HepG2 (cell line): ENCODE results near the gene ZNF121. TPM values are rescaled to one million over a fixed set of nuclear protein-coding genes. Genes with fewer than 3 reads are reported as not detected.
A peak's percentile ranks its signal among the peaks of the same experiment; 100 is the strongest.

Experiments
- CBFB ChIP-seq: sonication (generic); formaldehyde crosslinking; IDR thresholded peaks from 2 replicates; pipeline ENCODE4 v1.4.0; 2020; ENCODE audit warnings: missing genetic modification reagents
- CC2D1A ChIP-seq: sonication (generic); formaldehyde crosslinking; IDR thresholded peaks from 2 replicates; pipeline ENCODE4 v1.8.1; 2023; ENCODE audit warnings: mild to moderate bottlenecking, missing genetic modification reagents
- ETV5 ChIP-seq: IDR thresholded peaks from 2 replicates; pipeline ENCODE4 v1.6.1; 2018; ENCODE audit warnings: missing biosample characterization, missing genetic modification reagents, inconsistent platforms, borderline replicate concordance
- GATA4 ChIP-seq: sonication (generic); IDR thresholded peaks from 2 replicates; pipeline ENCODE4 v1.6.1; 2016; ENCODE audit warnings: antibody characterized with exemption, low read depth, borderline replicate concordance
- GATAD1 ChIP-seq: IDR thresholded peaks from 2 replicates; pipeline ENCODE4 v1.6.1; 2016; ENCODE audit warnings: missing genetic modification reagents, missing compliant biosample characterization
- IRX3 ChIP-seq: sonication (generic); formaldehyde crosslinking; IDR thresholded peaks from 2 replicates; pipeline ENCODE4 v1.8.1; 2023; ENCODE audit warnings: mild to moderate bottlenecking, low read depth, missing genetic modification reagents, borderline replicate concordance
- KLF13 ChIP-seq: sonication (generic); formaldehyde crosslinking; IDR thresholded peaks from 2 replicates; pipeline ENCODE4 v1.4.0; 2020; ENCODE audit warnings: mild to moderate bottlenecking, missing genetic modification reagents
- MTA1 ChIP-seq: sonication (generic); formaldehyde crosslinking; IDR thresholded peaks from 2 replicates; pipeline ENCODE4 v1.4.0; 2020; ENCODE audit warnings: missing genetic modification reagents, mild to moderate bottlenecking, borderline replicate concordance
- NCOA2 ChIP-seq: sonication (generic); formaldehyde crosslinking; IDR thresholded peaks from 2 replicates; pipeline ENCODE4 v1.8.0; 2022; ENCODE audit warnings: inconsistent platforms
- RAD51 ChIP-seq: fragments of 450-650 bp; IDR thresholded peaks from 2 replicates; pipeline ENCODE4 v1.6.1; 2016; ENCODE audit warnings: borderline replicate concordance
- RFX5 ChIP-seq: IDR thresholded peaks from 2 replicates; pipeline ENCODE4 v1.6.1; 2011; ENCODE audit warnings: low read depth, low read length, improper control_type of control experiment
- SNRNP70 ChIP-seq: fragments of 200-400 bp; formaldehyde crosslinking; IDR thresholded peaks from 2 replicates; pipeline ENCODE4 v1.6.1; 2017; ENCODE audit warnings: mild to moderate bottlenecking, low read depth, low read length, moderate library complexity
- SOX6 ChIP-seq, 2 experiments: fragments of 450-650 bp in 1 of 2; sonication (generic) in 1 of 2; formaldehyde crosslinking in 1 of 2; IDR thresholded peaks; 2 replicates each; pipeline versions ENCODE4 v1.4.0 to v1.6.1; 2017 to 2020; ENCODE audit warnings: antibody characterized with exemption in 1 of 2, mild to moderate bottlenecking in 1 of 2, missing genetic modification reagents in 1 of 2
- TCF7L2 ChIP-seq: IDR thresholded peaks from 2 replicates; pipeline ENCODE4 v1.6.1; 2011; ENCODE audit warnings: mild to moderate bottlenecking, low read depth, low read length, moderate library complexity
- ZBTB20 ChIP-seq: sonication (generic); formaldehyde crosslinking; IDR thresholded peaks from 2 replicates; pipeline ENCODE4 v1.8.1; 2023; ENCODE audit warnings: missing genetic modification reagents, low read depth, mild to moderate bottlenecking, borderline replicate concordance
- ZC3H4 ChIP-seq: sonication (generic); formaldehyde crosslinking; IDR thresholded peaks from 2 replicates; pipeline ENCODE4 v1.4.0; 2020; ENCODE audit warnings: missing genetic modification reagents, borderline replicate concordance
- ZKSCAN1 ChIP-seq: fragments of 150-350 bp; IDR thresholded peaks from 2 replicates; pipeline ENCODE4 v1.6.1; 2014; ENCODE audit warnings: low read length
- ZMYM3 ChIP-seq: sonication (generic); formaldehyde crosslinking; IDR thresholded peaks from 2 replicates; pipeline ENCODE4 v1.5.1; 2020; ENCODE audit warnings: mild to moderate bottlenecking, missing genetic modification reagents
- ZMYM4 ChIP-seq: sonication (generic); formaldehyde crosslinking; IDR thresholded peaks from 2 replicates; pipeline ENCODE4 v1.8.1; 2023; ENCODE audit warnings: mild to moderate bottlenecking, missing genetic modification reagents
- ZNF234 ChIP-seq: sonication (generic); formaldehyde crosslinking; conservative IDR thresholded peaks from 2 replicates; pipeline ENCODE4 v1.5.1; 2020; ENCODE audit warnings: mild to moderate bottlenecking, missing genetic modification reagents
- ZNF317 ChIP-seq: sonication (generic); formaldehyde crosslinking; IDR thresholded peaks from 2 replicates; pipeline ENCODE4 v1.5.0; 2020; ENCODE audit warnings: mild to moderate bottlenecking, missing genetic modification reagents
- ZNF550 ChIP-seq: sonication (generic); formaldehyde crosslinking; IDR thresholded peaks from 2 replicates; pipeline ENCODE4 v1.4.0; 2020; ENCODE audit warnings: mild to moderate bottlenecking, missing genetic modification reagents, borderline replicate concordance
- ZNF644 ChIP-seq: IDR thresholded peaks from 2 replicates; pipeline ENCODE4 v1.6.1; 2016; ENCODE audit warnings: low read depth
- ZNF724P ChIP-seq: sonication (generic); formaldehyde crosslinking; IDR thresholded peaks from 2 replicates; pipeline ENCODE4 v1.8.0; 2022; ENCODE audit warnings: missing genetic modification reagents, borderline replicate concordance
- ZNF766 ChIP-seq: sonication (generic); formaldehyde crosslinking; IDR thresholded peaks from 2 replicates; pipeline ENCODE4 v1.5.0; 2020; ENCODE audit warnings: missing genetic modification reagents, borderline replicate concordance
- ZNF773 ChIP-seq: sonication (generic); formaldehyde crosslinking; IDR thresholded peaks from 2 replicates; pipeline ENCODE4 v1.4.0; 2020; ENCODE audit warnings: missing genetic modification reagents, borderline replicate concordance
- polyA plus RNA-seq, 8 experiments: library from polyadenylated mRNA; depleted of rRNA in 3 of 8; stranded (reverse) in 7 of 8; unstranded in 1 of 8; fragments of >200 nt; fragmentation: Illumina TruSeq in 4 of 8; extraction: Trizol in 4 of 8; gene quantifications; 2 replicates each; pipeline versions ENCODE4 v1.2.1 to v1.2.3, GENCODE V29; 2011 to 2016; ENCODE audit warnings: low read depth in 4 of 8, missing spikeins in 1 of 8, mixed read lengths in 1 of 8; ENCODE audit not compliant: insufficient read depth in 1 of 8
- total RNA-seq, 5 experiments: library from RNA; depleted of rRNA; stranded (reverse); fragments of >200 nt; fragmentation: Illumina TruSeq; extraction: Trizol; gene quantifications; 2 replicates each; pipeline ENCODE4 v1.2.3, GENCODE V29; 2016; ENCODE audit warnings: low read depth in 1 of 5
- TF ChIP-seq, protein P1 (sequence below): sonication (generic); formaldehyde crosslinking; IDR thresholded peaks from 2 replicates; pipeline ENCODE4 v1.9.0; 2021; ENCODE audit warnings: missing genetic modification reagents, borderline replicate concordance
- TF ChIP-seq, protein P2 (sequence below): sonication (generic); formaldehyde crosslinking; IDR thresholded peaks from 2 replicates; pipeline ENCODE4 v1.8.0; 2022; ENCODE audit warnings: missing genetic modification reagents, mild to moderate bottlenecking, borderline replicate concordance

ZNF121 gene
- total and polyA plus RNA-seq, 2 of the 13 experiments (the other 11 are each of a cell fraction or from before 2014, with no cell fraction given): 7.8 to 56.3 TPM

DNA sequence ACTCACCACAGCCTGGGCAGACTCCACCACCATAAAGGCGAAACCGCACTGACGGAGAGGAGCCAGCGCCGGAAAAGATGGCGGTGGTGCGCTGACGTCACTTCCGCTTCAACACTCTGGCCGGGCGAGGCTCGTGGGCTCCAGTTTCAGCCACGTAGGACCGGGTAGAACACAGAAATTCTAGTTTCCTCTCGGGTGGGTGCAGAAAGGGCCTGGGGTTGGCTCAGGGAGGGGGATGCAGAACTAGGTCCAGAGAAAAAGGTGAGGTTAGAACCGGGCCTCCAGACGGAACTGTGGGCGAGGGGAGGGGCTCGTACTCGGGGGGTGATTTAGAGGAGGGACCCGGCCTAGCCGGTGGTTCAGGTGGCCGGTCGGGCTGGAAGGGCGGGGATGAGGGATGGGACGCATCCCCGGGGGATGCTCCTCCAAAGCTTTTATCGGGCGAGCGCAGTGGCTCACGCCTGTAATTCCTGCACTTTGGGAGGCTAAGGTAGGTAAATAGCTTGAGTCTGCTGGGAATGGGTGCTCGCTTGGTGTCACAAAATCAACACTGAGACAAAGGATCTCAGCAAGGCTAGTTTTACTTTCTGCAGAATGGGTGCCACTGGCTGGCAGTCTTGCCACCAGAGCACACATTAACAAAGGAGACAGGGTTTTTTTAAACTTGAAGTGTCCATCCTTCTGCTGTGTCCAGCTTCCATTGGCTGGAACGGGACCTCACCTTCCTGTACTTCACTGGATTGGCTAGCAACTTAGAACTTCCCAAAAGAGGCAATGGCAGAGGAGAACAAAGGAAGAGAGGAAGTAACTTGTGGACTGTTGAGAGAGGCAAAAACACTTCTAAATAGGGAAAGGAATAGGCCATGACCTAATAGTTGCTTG, 37.1 kb upstream of the ZNF121 start, which contains the start of gene ZNF561 (continued):
- TF ChIP-seq ZC3H4 (CRISPR knock-in tag): no peak; the same call in 1 of the 2 replicates
- no peak for TF ChIP-seq MTA1 (CRISPR knock-in tag)
- no peak for TF ChIP-seq IRX3 (CRISPR knock-in tag)
- TF ChIP-seq ZNF773 (CRISPR knock-in tag): no peak
- TF ChIP-seq SOX6 (IDR thresholded peaks at IDR 0.05): no peak
- TF ChIP-seq SOX6 (CRISPR knock-in tag; IDR thresholded peaks at IDR 0.05): peak; percentile 7
- no peak for TF ChIP-seq SNRNP70
- TF ChIP-seq ZKSCAN1: peak; percentile 38; the same call in 1 of the 2 replicates
- TF ChIP-seq ZMYM4 (CRISPR knock-in tag): peak; percentile 37; the same call in 1 of the 2 replicates
- no peak for TF ChIP-seq ZBTB20 (CRISPR knock-in tag)
- no peak; the same call in 1 of the 2 replicates for TF ChIP-seq GATA4
- TF ChIP-seq CBFB: no peak; the same call in 1 of the 2 replicates
- TF ChIP-seq NCOA2: 0 out of 2 replicates have a peak, but pooled peaks have one; percentile 13
- no peak for TF ChIP-seq ZMYM3 (CRISPR knock-in tag)
- TF ChIP-seq ZNF766: no peak; the same call in 1 of the 2 replicates
- TF ChIP-seq, protein P1, sequence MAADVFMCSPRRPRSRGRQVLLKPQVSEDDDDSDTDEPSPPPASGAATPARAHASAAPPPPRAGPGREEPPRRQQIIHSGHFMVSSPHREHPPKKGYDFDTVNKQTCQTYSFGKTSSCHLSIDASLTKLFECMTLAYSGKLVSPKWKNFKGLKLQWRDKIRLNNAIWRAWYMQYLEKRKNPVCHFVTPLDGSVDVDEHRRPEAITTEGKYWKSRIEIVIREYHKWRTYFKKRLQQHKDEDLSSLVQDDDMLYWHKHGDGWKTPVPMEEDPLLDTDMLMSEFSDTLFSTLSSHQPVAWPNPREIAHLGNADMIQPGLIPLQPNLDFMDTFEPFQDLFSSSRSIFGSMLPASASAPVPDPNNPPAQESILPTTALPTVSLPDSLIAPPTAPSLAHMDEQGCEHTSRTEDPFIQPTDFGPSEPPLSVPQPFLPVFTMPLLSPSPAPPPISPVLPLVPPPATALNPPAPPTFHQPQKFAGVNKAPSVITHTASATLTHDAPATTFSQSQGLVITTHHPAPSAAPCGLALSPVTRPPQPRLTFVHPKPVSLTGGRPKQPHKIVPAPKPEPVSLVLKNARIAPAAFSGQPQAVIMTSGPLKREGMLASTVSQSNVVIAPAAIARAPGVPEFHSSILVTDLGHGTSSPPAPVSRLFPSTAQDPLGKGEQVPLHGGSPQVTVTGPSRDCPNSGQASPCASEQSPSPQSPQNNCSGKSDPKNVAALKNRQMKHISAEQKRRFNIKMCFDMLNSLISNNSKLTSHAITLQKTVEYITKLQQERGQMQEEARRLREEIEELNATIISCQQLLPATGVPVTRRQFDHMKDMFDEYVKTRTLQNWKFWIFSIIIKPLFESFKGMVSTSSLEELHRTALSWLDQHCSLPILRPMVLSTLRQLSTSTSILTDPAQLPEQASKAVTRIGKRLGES: no peak
- no peak for TF ChIP-seq TCF7L2
- no peak for TF ChIP-seq KLF13
- peak; percentile 95 for TF ChIP-seq GATAD1 (CRISPR knock-in tag)
- peak; percentile 61 for TF ChIP-seq ETV5
- no peak for TF ChIP-seq ZNF644 (CRISPR knock-in tag)
- TF ChIP-seq RAD51: no peak
- TF ChIP-seq ZNF234 (CRISPR knock-in tag): no peak
- TF ChIP-seq ZNF317 (CRISPR knock-in tag): peak; percentile 70
- TF ChIP-seq, protein P2, sequence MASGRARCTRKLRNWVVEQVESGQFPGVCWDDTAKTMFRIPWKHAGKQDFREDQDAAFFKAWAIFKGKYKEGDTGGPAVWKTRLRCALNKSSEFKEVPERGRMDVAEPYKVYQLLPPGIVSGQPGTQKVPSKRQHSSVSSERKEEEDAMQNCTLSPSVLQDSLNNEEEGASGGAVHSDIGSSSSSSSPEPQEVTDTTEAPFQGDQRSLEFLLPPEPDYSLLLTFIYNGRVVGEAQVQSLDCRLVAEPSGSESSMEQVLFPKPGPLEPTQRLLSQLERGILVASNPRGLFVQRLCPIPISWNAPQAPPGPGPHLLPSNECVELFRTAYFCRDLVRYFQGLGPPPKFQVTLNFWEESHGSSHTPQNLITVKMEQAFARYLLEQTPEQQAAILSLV (CRISPR knock-in tag): no peak; the same call in 1 of the 2 replicates
- TF ChIP-seq CC2D1A: no peak
- TF ChIP-seq ZNF724P (CRISPR knock-in tag): 0 out of 2 replicates have a peak, but pooled peaks have one; percentile 24
- TF ChIP-seq ZNF550: 0 out of 2 replicates have a peak, but pooled peaks have one; percentile 16
- TF ChIP-seq RFX5: no peak
